HG02678 (cell line): Measurements from ENCODE around the gene MGP.

ENCODE experiments used
- ATAC-seq: cut with Tn5 transposase; IDR thresholded peaks from one replicate; pipeline ENCODE4 v1.9.1; 2021; ENCODE audit warnings: mild to moderate bottlenecking, moderate library complexity; ENCODE audit not compliant: unreplicated experiment

Gene MGP

GRCh38 chr12:14885718-14886221, at the start of gene MGP:
TSS of gene MGP (minus strand) at chr12:14885854. CDS start at chr12:14885791, 63 bp downstream.
- no peak for ATAC-seq

GRCh38 chr12:14935031-14935430, 49.4 kb upstream of the MGP start:
- no peak for ATAC-seq

GRCh38 chr12:14934511-14934910, 48.9 kb upstream of the MGP start:
- no peak for ATAC-seq

DNA sequence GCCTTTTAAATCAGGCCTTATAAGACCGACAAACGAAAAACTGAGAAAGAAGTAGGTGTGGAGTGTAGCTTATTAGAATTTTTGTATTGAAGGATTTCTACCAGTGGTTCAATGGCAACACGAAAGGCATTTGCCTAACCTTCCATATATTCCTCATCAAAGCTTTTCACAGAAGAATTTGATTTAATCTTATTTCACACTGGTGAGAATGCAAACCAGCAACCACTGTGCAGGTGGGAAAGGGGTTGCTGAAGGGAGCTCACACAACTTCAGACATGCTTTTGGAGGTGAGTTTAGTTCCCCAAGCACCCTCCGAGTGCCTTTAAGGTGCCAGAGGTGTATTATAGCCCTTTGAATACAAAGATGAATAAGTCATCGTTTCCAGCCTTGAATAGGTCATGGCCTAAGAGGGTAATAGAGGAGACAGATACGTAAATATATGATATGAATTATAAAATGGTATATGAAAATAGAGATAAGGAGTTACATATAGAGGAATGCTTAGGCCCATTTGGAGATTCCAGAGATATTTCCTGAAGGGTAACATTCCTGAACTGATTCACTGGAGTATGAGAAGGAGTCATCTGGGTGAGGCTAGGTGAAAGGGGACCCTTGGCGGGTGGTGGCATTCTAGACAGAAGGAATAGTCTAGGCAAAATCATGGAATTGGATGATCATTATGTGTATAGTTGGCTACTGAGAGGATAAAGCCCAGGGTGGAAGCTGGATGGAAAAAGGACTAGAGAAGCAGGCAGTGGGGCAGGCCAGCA, 46.3 kb upstream of the MGP start:
- no peak for ATAC-seq

- ATAC-seq, result no peak
These were observed 45.7 kb upstream of the MGP start for GRCh38 chr12:14931359-14931758.

GRCh38 chr12:14930299-14930698, 44.6 kb upstream of the MGP start:
- no peak for ATAC-seq

GRCh38 chr12:14928931-14929330, 43.3 kb upstream of the MGP start:
- ATAC-seq, result no peak

GRCh38 chr12:14927267-14927666, 41.6 kb upstream of the MGP start:
- ATAC-seq, result no peak

GRCh38 chr12:14924541-14924940, 38.9 kb upstream of the MGP start:
- no peak for ATAC-seq

GRCh38 chr12:14923944-14924343, 38.3 kb upstream of the MGP start:
- no peak for ATAC-seq

- ATAC-seq, result peak; percentile 56
These were observed 35.6 kb upstream of the MGP start for GRCh38 chr12:14921218-14921617.

DNA sequence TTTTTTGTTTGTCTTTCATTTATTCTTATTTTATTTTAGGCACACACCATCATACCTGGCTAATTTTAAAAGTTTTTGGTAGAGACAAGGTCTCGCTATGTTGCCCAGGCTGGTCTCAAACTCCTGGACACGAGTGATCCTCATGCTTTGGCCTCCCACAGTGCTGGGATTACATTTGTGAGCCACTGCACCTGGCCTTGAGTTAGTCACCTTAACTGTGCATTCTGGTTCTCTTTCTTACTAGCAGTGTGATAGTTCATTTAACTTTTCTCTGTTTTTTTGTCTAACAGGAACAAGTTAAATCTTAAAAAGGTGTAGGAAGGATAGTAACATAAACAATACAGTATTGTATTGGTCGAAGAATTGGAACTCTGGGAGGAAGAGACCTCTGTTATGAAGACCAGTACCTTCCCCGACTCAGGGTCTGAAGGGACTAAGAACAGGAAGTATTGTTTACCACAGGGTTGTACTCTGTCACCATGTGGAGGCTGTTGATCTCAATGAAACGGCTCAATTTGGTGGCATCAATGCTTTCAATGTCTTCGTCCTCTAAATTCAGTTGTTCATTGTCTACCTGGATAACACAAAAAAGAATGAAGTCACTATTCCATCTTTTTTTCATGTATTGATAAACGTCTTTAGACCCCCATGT, 34.9 kb upstream of the MGP start:
- peak; percentile 63 for ATAC-seq

DNA sequence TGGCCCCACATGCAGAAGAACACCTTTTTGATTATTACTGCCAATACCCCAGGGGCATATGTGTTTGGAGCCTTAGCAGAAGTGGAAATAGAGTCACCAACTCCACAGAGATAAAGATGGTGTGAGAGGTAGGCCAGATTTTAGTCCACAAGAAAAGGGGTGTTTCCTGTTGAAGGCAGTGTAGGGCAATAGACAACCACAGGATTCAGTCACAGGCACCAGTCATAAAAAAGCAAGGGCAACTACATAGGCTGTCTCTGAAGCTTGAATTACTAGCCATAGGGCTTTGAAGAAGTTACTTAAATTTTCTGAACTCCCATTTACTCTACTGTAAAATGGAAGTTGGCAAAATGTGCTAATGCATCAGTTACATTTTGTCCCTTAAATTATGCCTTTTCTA, 33.8 kb upstream of the MGP start:
- no peak for ATAC-seq

DNA sequence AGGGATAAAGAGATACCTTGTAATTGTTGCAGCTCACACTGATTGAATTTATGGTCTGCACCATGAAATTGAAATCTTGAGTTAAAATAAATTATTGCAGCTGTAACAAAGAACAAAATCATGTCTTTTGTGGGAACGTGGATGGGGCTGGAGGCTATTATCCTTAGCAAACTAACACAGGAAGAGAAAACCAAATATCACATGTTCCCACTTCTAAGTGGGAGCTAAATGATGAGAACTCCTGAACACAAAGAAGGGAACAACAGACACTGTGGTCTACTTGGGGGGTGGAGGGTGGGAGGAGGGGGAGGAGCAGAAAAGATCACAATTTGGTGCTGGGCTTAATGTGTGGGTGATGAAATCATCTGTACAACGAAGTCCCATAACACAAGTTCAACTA, 30.1 kb upstream of the MGP start:
- ATAC-seq, result no peak

DNA sequence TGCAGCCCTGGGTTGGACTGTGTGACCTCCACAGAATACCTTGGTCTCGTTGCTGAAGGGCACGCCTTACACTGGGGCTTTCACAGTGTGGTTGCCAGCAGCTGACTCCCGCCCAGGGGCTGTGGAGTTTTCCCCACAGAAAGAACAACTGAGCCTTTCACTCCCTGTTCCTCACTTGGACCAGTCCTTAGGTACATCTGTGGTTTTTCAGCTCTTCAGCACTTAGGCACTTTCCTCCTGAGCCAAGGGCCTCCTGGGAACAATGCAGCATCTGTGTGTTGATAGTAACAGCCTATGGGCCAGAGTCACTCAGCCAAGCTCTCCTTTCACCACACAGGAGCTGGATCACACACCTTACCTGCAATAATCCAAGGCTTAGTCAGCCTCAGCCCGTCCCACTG, 27.7 kb upstream of the MGP start:
- no peak for ATAC-seq

GRCh38 chr12:14911131-14911530, 25.5 kb upstream of the MGP start:
- no peak for ATAC-seq

GRCh38 chr12:14910090-14910915, 24.6 kb upstream of the MGP start:
- ATAC-seq, result no peak

DNA sequence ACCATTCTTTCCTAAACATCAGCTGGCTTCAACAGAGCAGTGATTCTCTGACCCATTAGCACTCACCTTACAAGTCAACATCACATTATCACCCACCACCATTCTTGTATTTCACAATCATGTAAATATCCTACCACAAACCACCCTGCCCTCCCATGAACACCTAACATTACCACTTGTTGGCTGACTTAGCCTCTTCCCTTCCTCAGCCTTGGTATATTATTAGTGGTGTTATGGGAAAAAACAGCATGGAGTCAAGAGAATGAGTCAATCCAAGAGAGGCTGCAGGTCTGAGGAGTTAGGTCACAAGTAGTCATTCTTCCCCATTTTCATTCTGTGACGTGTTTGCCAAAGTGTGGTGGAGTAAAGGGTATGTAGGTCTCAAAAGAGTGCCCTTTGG, 22.3 kb upstream of the MGP start:
- no peak for ATAC-seq

GRCh38 chr12:14906114-14906513, 20.5 kb upstream of the MGP start:
- ATAC-seq, result no peak

GRCh38 chr12:14905269-14906004, 19.8 kb upstream of the MGP start:
- ATAC-seq, result no peak

GRCh38 chr12:14904854-14905253, 19.2 kb upstream of the MGP start:
- ATAC-seq, result no peak
